Mucosa of stomach (tissue), 1 donor: Measurements from ENCODE around the gene EMILIN1.
A peak's percentile ranks its signal among the peaks of the same experiment; 100 is the strongest.

Source experiments
- H3K27me3 ChIP-seq: one replicate; pipeline ENCODE4 v1.7.0; 2013; ENCODE audit warnings: mild to moderate bottlenecking, low read length; ENCODE audit not compliant: control insufficient read depth, insufficient read depth
- H3K36me3 ChIP-seq: one replicate; pipeline ENCODE4 v1.7.0; 2013; ENCODE audit warnings: low read length; ENCODE audit not compliant: control insufficient read depth, insufficient read depth
- H3K4me1 ChIP-seq: one replicate; pipeline ENCODE4 v1.7.0; 2013; ENCODE audit warnings: mild to moderate bottlenecking, low read length; ENCODE audit not compliant: control insufficient read depth, insufficient read depth
- H3K4me3 ChIP-seq: one replicate; pipeline ENCODE4 v1.7.0; 2013; ENCODE audit warnings: low read length
- H3K9ac ChIP-seq: one replicate; pipeline ENCODE4 v1.7.0; 2013; ENCODE audit warnings: mild to moderate bottlenecking, low read length, moderate library complexity
- H3K9me3 ChIP-seq: one replicate; pipeline ENCODE4 v1.7.0; 2013; ENCODE audit warnings: mild to moderate bottlenecking, low read length, moderate library complexity; ENCODE audit not compliant: control insufficient read depth
- donor health status: Pancreatic carcinoma.

Gene EMILIN1

DNA sequence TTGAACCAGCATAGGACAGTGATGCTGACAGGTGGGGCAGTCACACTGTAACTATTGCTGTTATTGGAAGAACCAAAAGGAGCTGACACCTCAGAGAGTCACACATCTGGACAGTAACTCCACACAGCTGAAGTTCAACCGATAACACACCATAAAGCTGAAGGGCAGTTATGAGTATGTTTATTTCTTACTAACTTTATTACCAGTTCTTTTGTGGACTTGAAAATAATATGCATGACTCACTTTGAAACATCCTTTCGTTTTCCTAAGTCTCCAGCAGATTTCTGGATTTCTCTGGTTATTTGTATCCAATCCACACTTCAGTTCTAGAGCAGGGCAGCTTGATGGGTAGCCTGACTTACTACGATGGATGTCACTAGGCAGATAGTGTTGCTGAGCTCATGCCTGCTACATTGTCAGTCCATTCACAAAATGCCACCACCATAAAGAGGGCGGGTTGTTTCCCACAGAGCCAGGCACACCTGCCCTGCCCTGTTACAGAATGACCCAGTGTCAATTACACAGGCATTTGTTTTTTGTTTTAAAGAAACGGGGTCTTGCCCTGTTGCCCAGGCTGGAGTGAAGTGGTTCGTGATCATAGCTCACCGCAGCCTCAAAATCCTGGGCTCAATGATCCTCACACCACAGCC, 35.3 kb upstream of the EMILIN1 start:
- H3K9me3 ChIP-seq = no peaks in the 10 kb centered on the region
- H3K9ac ChIP-seq = no peak overlapping the region
- H3K27me3 ChIP-seq = no peaks in the 10 kb centered on the region
- no peaks in the 10 kb centered on the region for H3K4me1 ChIP-seq
- H3K36me3 ChIP-seq = peaks cover 5% of the 10 kb centered on the region
- no peak overlapping the region for H3K4me3 ChIP-seq

DNA sequence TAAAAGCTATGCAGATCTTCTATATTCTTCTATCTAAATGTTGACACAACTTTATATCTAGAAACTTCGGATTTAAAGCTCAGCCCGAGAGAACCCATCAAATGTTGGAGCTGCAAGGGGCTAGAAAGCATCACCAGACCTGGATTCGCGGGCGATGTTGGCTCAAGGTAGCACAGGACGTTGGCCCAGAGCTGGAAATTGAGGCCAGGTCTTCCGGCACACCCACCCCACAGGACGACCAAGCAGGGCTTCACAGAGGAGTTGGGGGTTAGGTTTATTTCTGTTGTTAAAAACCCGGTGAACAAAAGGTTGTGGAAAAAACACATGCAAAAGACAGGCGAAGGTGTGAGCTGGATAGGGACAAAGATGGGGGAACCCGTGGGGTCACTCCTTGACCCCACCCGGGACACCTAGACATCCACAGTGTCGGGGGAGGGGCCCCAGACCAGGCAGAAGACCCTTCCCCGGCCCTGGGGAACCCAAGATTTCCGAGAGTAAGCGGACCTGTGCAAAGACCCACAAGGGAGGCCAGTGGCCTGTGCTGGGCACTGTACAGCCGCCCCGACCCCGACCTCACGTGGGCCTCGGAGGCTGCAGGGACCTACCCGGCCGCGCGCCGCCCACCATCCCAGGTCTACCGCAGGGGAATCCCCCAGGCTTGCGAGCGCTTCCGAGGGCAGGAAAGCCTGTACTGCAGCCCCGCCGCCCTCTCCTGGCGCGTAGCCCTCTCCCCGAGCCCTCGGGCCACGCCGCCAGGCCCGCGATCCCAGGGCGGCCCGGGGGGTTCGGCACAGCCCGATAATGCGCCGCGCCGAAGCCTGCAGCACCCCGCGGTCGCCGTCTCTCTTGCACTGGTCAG, 28.8 kb upstream of the EMILIN1 start:
- Histone ChIP-seq H3K9me3 (no peaks in the 10 kb centered on the region), H3K4me3 (peak overlapping the region; percentile 83), H3K9ac (peak overlapping the region; percentile 62), H3K27me3 (no peaks in the 10 kb centered on the region), H3K36me3 (no peaks in the 10 kb centered on the region), H3K4me1 (peaks cover 13% of the 10 kb centered on the region)

- H3K4me1 ChIP-seq = peaks cover 13% of the 10 kb centered on the region
- H3K27me3 ChIP-seq = no peaks in the 10 kb centered on the region
- peak overlapping the region; percentile 83 for H3K4me3 ChIP-seq
- no peaks in the 10 kb centered on the region for H3K9me3 ChIP-seq
- peak overlapping the region; percentile 83 for H3K9ac ChIP-seq
- H3K36me3 ChIP-seq = peaks cover 3% of the 10 kb centered on the region
These were observed 28.0 kb upstream of the EMILIN1 start for GRCh38 chr2:27050281-27050995.

- Histone ChIP-seq H3K9ac (peak within 1 kb of the TSS; percentile 83), H3K27me3 (no peaks in the 10 kb centered on the region), H3K4me1 (peaks cover 13% of the 10 kb centered on the region), H3K9me3 (no peaks in the 10 kb centered on the region), H3K4me3 (peak within 1 kb of the TSS; percentile 83), H3K36me3 (peaks cover 9% of the 10 kb centered on the region)
These were observed 27.2 kb upstream of the EMILIN1 start, which contains the start of gene AGBL5 for GRCh38 chr2:27050996-27051901. TSS of gene AGBL5 (plus strand) at chr2:27051668. CDS start at chr2:27052959, 1,291 bp downstream.

GRCh38 chr2:27051902-27052645, 26.3 kb upstream of the EMILIN1 start:
- Histone ChIP-seq H3K9me3 (no peaks in the 10 kb centered on the region), H3K4me1 (peaks cover 13% of the 10 kb centered on the region), H3K36me3 (peaks cover 9% of the 10 kb centered on the region), H3K4me3 (peak overlapping the region; percentile 83), H3K9ac (peak overlapping the region; percentile 83), H3K27me3 (no peaks in the 10 kb centered on the region)

GRCh38 chr2:27053321-27053720, 25.1 kb upstream of the EMILIN1 start:
- Histone ChIP-seq H3K4me1 (peaks cover 13% of the 10 kb centered on the region), H3K27me3 (no peaks in the 10 kb centered on the region), H3K9me3 (no peaks in the 10 kb centered on the region), H3K9ac (no peak overlapping the region), H3K36me3 (peaks cover 9% of the 10 kb centered on the region), H3K4me3 (no peak overlapping the region)

DNA sequence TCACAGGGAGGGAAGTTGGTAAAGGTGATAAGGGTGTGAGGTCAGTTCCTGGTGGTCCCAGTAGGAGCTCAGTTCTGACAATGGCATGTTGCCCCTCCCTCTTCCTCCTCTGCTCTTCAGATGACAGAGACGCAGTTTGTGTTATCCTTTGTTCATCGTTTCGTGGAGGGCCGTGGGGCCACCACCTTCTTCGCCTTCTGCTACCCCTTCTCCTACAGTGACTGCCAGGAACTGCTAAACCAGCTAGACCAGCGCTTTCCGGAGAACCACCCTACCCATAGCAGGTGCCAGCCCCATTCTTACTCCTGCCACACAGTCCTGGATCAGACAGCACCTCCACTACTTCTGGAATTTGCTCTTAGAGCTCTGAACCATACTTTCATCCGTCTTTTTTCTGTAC, 24.6 kb upstream of the EMILIN1 start:
- no peak overlapping the region for H3K4me3 ChIP-seq

GRCh38 chr2:27054721-27055120, 23.7 kb upstream of the EMILIN1 start:
- peaks cover 6% of the 10 kb centered on the region for H3K4me1 ChIP-seq
- no peaks in the 10 kb centered on the region for H3K9me3 ChIP-seq
- H3K9ac ChIP-seq = no peak overlapping the region
- peaks cover 9% of the 10 kb centered on the region for H3K36me3 ChIP-seq
- no peak overlapping the region for H3K4me3 ChIP-seq
- H3K27me3 ChIP-seq = no peaks in the 10 kb centered on the region

More for the DNA sequence above, 24.6 kb upstream of the EMILIN1 start:
- peaks cover 9% of the 10 kb centered on the region for H3K36me3 ChIP-seq
- peaks cover 13% of the 10 kb centered on the region for H3K4me1 ChIP-seq
- no peak overlapping the region for H3K9ac ChIP-seq
- no peaks in the 10 kb centered on the region for H3K9me3 ChIP-seq
- no peaks in the 10 kb centered on the region for H3K27me3 ChIP-seq

DNA sequence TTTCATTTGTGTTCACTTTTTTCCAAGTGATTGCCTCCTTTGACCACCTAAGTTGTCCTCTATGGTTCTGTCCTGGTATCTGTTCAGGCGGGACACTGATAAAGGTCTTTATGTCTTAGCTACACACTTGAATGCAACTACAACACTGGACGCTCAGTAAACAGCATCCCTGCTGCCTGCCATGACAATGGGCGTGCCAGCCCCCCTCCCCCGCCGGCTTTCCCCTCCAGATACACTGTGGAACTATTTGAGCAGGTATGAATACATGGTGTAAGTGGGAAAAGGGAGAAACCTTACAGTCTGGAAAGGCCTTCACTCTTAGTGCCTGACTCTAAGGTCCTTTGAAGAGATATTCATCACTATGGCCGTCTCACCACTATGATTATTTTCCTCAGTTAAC, 21.2 kb upstream of the EMILIN1 start:
- no peaks in the 10 kb centered on the region for H3K9me3 ChIP-seq
- H3K4me1 ChIP-seq = peaks cover 2% of the 10 kb centered on the region
- H3K27me3 ChIP-seq = no peaks in the 10 kb centered on the region
- peaks cover 9% of the 10 kb centered on the region for H3K36me3 ChIP-seq
- no peak overlapping the region for H3K9ac ChIP-seq
- H3K4me3 ChIP-seq = no peak overlapping the region

DNA sequence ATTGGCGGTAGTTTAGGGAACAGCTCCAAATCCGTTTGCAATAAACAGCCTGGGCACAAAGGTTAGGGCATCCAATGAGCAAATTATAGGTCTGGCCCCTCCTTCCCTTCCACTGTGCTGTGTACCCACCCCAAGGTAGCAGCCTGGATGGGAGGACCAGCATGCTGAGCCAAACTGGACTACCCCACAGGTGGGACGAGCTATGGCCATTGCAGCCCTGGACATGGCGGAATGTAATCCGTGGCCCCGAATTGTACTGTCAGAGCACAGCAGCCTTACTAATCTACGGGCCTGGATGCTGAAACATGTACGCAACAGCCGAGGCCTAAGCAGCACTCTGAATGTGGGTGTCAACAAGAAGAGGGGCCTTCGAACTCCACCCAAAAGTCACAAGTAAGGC, 20.2 kb upstream of the EMILIN1 start:
- Histone ChIP-seq H3K4me1 (no peaks in the 10 kb centered on the region), H3K4me3 (no peak overlapping the region), H3K27me3 (no peaks in the 10 kb centered on the region), H3K9ac (no peak overlapping the region), H3K36me3 (peaks cover 9% of the 10 kb centered on the region), H3K9me3 (no peaks in the 10 kb centered on the region)
